SK-N-SH (cell line): Measurements from ENCODE around the gene ACSM2A.
"Not testable (repeated sequence)": the region's sequence is repeated elsewhere in the genome, so short reads cannot be mapped to it uniquely, and the experiment has no call there.

Experiments used
- FOXM1 ChIP-seq: IDR thresholded peaks from 2 replicates; pipeline ENCODE4 v1.4.0; 2012; ENCODE audit warnings: low read depth, mild to moderate bottlenecking
- POLR2AphosphoS5 ChIP-seq: IDR thresholded peaks from 2 replicates; pipeline ENCODE4 v1.6.1; 2012; ENCODE audit warnings: low read depth, low read length
- TAF1 ChIP-seq: IDR thresholded peaks from 2 replicates; pipeline ENCODE4 v1.6.1; 2012; ENCODE audit warnings: low read depth, mild to moderate bottlenecking, low read length, moderate library complexity, borderline replicate concordance
- TF ChIP-seq, protein P1 (sequence below): fragments of 200-600 bp; sonication (generic); IDR thresholded peaks from 2 replicates; pipeline ENCODE4 v1.6.1; 2017; ENCODE audit warnings: antibody characterized with exemption, mild to moderate bottlenecking, moderate library complexity
- TF ChIP-seq, protein P2 (sequence below): IDR thresholded peaks from 2 replicates; pipeline ENCODE4 v1.4.0; 2012; ENCODE audit warnings: low read depth

DNA sequence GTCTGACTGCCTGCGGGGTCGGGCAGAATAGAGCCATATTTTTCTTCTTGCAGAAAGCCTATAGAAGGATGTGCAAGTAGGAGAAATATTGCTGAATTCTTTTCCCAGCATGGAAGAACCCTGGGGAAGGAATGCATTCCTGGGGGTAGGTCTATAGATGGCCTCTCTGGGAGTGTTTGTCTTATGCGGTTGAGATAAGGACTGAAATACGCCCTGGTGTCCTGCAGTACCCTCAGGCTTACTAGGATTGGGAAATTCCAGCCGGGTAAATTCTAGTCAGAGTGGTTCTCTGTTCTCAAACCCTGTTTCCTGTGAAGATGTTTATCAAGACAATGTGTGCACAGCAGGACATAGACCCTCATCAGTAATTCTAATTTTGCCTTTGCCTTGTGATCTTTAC, 2.3 kb downstream of the ACSM2A start:
- TF ChIP-seq, protein P1, sequence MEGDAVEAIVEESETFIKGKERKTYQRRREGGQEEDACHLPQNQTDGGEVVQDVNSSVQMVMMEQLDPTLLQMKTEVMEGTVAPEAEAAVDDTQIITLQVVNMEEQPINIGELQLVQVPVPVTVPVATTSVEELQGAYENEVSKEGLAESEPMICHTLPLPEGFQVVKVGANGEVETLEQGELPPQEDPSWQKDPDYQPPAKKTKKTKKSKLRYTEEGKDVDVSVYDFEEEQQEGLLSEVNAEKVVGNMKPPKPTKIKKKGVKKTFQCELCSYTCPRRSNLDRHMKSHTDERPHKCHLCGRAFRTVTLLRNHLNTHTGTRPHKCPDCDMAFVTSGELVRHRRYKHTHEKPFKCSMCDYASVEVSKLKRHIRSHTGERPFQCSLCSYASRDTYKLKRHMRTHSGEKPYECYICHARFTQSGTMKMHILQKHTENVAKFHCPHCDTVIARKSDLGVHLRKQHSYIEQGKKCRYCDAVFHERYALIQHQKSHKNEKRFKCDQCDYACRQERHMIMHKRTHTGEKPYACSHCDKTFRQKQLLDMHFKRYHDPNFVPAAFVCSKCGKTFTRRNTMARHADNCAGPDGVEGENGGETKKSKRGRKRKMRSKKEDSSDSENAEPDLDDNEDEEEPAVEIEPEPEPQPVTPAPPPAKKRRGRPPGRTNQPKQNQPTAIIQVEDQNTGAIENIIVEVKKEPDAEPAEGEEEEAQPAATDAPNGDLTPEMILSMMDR: not testable (repeated sequence)
- TF ChIP-seq, protein P2, sequence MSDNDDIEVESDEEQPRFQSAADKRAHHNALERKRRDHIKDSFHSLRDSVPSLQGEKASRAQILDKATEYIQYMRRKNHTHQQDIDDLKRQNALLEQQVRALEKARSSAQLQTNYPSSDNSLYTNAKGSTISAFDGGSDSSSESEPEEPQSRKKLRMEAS: not testable (repeated sequence)
- TF ChIP-seq FOXM1, POLR2AphosphoS5, TAF1: not testable (repeated sequence)
